ENCODE results near the gene ALG1.
"Not testable (repeated sequence)": the region's sequence is repeated elsewhere in the genome, so short reads cannot be mapped to it uniquely, and the experiment has no call there.

The ALG1 gene

GRCh38 chr16:5131467-5132004 is 59.9 kb downstream of the ALG1 start:
- not testable (repeated sequence) for H3K4me1 ChIP-seq (ENCODE audit: insufficient read depth, low read length); H3K9ac ChIP-seq (ENCODE audit: low read depth, low read length); H3K9me3 ChIP-seq (ENCODE audit: control insufficient read depth, insufficient read depth, low read length); H3K36me3 ChIP-seq (ENCODE audit: insufficient read depth, low read length)

GRCh38 chr16:5132915-5133600 is 61.4 kb downstream of the ALG1 start:
- H3K36me3 ChIP-seq (ENCODE audit: insufficient read depth, low read length); H3K9me3 ChIP-seq (ENCODE audit: control insufficient read depth, insufficient read depth, low read length); H3K9ac ChIP-seq (ENCODE audit: low read depth, low read length); H3K4me1 ChIP-seq (ENCODE audit: insufficient read depth, low read length): not testable (repeated sequence)

DNA sequence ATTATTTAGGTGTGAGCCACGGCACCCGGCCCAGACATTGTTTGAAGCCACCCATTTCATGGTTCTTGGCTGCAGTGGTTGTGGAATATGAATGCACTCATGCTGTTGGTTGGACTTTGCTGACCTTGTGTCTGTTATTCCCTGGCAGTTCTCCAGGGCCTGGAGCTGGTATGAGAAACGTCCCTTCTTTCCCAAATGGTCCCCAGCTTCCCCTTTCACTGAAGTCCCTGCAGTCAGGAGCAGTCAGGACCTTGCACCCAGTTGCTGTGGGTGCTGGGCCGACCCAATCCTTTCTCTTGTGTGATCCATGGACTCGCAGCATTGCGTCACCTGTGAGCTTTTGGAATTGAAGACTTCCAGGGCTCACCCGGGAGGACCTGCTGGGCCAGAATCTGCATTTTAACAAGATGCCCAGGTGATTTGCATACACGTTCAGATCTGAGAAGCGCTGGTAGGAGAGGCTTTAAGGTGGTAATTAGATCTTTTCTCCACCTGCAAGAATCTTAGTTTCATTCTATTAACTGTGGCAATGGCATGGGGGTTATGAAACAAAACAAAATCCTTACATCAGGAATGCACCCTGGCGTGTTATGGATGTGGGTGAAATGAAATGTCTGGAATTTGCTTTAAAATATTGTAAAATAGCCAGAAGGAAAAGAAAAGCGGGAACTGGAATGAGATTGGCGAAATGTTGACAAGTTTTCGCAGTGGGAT is 63.3 kb downstream of the ALG1 start:
- H3K9me3 ChIP-seq (ENCODE audit: control insufficient read depth, insufficient read depth, low read length); H3K4me1 ChIP-seq (ENCODE audit: insufficient read depth, low read length); H3K36me3 ChIP-seq (ENCODE audit: insufficient read depth, low read length): not testable (repeated sequence)
- peak overlapping the region; percentile 18; the same call in 1 of the 2 replicates for H3K9ac ChIP-seq (ENCODE audit: low read depth, low read length)

Data from ES-I3 (cell line).